Activated CD8-positive, alpha-beta memory T cell treated with anti-CD3 and anti-CD28 coated beads, Interleukin-2, amount 50 U/mL, for 24 hours (primary cell): ENCODE data around the gene TIAL1.
"Not testable (repeated sequence)": the region's sequence is repeated elsewhere in the genome, so short reads cannot be mapped to it uniquely, and the experiment has no call there.

ENCODE experiments used
- DNase-seq: peaks from one replicate; pipeline ENCODE4 v3.0.0-alpha.2; 2020; ENCODE audit errors: extremely low read depth

The TIAL1 gene

DNA sequence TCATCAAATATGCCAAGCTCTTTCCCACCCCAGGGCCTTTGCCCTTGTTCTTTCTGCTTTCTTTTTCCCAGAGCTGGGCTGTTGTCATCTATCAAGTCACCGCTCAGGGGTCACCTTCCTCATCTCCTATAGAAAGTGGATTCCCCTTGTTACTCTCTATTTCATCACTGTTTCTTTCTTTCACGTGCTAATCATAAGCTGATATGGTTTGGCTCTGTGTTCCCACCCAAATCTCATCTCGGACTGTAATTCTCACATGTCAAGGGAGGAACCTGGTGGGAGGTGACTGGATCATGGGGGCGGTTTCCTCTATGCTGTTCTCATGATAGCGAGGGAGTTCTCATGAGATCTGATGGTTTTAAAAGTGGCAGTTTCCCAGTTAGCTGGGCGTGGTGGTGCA, 17.0 kb upstream of the TIAL1 start:
- DNase-seq: no peak

DNA sequence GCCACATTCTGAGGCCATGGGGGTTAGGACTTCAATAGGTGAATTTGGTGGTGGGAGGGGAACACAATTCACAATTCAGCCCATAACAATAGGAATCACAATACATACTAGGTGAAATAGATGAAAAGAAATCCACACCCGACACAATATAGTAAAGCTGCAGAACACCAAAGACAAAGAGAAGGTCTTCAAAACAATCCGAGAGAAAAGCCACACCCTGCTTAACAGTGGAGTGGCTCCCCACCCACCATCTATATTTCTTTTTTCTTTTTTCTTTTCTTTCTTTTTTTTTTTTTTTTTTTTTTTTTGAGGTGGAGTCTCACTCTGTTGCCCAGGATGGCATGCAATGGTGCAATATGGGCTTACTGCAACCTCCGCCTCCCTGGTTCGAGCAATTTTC, 14.7 kb upstream of the TIAL1 start:
- no peak for DNase-seq

DNA sequence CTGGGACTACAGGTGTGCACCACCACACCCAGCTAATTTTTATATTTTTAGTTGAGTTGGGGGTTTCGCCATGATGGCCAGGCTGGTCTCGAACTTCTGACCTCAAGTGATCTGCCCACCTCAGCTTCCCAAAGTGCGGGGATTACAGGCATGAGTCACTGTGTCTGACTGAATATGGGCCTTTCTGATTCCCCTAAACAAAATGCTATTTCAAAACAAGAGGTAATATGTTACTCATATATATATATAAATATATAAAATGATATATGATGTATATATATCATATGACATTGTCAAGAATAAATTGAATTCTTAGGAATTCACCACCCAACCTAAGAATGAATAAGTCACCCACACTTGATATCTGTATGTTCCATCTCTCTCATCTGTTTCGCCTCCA, 12.8 kb upstream of the TIAL1 start:
- DNase-seq: no peak

DNA sequence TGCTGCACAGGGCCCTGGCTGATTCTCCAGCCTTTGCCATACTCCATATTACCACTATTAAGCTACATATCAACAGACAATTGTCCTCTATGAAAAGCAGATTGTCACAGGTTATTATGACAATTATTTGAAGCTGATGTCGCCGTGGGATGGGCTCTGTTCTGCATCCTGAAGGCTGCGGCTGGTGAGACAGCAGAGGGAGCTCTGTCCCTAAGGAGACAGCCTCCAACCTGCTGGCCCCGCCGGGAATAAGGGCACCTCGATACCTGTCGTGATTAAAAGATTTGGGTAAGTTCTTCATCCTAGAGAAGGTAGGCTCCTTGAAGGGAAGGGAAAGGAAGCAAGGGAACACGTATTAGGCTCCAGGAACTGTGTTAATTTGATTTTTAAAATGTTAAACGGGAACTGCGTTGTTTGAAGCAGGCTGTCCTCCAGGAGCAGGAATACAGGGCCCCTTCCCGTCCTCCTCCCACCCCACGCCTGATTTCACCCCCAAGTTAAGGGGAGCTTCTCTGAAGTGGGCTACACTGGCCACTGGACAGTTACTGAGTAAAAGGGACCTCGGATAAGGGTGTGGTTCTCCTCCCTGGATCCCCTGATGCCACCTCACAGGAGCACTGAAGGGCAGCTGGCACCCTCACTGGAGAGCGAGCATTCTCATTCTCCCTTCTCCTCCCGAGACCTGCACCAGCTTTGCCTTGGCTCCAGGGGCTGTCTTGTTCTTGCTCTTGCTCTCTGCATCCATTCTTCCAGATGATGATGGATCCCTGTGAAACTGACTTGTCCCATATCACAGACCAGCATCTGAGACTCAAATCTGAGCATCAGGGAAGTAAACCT, 11.8 kb upstream of the TIAL1 start:
- DNase-seq: no peak

DNA sequence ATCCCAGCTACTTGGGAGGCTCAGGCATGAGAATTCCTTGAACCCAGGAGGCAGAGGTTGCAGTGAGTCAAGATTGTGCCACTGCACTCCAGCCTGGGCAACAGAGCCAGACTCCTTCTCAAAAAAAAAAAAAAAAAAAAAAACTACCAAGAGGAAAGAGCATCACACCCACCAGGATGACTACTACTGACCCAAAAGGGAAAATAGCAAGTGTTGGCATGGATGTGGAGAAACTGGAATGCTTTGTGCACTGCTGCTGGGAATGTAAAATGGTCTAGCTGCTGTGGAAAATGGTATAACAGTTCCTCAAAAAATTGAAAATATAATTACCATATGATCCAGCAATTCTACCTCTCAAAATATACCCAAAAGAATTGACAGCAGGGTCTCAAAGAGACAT, 7.7 kb upstream of the TIAL1 start:
- no peak for DNase-seq

DNA sequence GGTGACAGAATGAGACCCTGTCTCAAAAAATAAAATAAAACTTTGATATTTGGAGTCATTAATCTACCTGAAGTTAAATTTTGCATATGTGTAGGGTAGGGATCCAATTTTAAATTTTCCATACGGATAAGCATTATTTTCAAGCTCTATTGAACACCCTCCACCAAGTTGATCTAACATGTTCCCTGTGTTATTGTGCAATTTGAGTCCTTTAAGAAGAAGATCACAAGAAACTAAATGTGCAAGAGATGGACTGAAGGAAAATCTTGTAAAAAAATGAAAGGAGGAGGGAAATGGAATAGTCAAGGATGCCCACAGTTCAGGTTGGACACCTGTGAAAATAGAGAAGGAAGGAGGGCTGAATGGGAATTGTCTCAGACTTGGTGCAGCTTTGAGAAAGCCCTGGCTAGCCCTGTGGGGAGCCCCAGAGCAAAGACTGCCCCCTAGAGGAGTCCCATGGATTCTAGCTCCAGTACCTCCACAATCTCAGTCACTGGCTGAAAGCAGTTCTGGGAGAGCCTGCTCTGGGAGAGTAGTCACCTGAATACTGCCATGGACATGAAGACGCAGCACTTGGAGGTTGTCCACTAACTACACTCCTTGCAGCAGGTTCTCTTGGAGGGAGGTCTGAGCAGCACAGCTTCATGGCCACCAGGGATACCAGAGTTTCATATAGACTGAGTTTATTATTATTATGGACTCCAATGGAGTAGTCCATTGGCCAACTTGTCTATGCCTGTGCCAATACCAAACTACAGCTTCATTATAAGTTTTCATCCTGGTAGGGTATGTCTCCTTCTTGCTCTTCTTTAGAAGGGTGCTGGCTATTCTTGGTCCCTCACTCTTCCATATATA, 5.7 kb upstream of the TIAL1 start:
- DNase-seq: no peak

DNA sequence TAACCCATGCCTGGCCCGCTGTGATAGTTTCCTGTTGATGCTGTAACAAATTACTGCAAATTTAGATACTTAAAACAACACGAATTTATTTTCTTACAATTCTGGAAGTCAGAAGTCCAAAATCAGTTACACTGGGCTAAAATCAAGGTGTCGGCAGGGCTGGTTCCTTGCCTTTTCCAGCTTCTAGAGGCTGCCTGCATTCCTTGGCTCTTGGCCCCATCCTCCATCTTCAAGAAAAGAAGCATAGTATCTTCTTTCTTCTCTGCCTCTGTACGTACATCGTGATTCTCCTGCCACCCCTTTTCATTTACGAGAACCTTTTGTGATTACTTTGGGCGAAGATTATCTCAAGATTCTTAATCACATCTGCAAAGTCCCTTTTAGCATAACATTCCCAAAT, 1.6 kb upstream of the TIAL1 start:
- DNase-seq: no peak

DNA sequence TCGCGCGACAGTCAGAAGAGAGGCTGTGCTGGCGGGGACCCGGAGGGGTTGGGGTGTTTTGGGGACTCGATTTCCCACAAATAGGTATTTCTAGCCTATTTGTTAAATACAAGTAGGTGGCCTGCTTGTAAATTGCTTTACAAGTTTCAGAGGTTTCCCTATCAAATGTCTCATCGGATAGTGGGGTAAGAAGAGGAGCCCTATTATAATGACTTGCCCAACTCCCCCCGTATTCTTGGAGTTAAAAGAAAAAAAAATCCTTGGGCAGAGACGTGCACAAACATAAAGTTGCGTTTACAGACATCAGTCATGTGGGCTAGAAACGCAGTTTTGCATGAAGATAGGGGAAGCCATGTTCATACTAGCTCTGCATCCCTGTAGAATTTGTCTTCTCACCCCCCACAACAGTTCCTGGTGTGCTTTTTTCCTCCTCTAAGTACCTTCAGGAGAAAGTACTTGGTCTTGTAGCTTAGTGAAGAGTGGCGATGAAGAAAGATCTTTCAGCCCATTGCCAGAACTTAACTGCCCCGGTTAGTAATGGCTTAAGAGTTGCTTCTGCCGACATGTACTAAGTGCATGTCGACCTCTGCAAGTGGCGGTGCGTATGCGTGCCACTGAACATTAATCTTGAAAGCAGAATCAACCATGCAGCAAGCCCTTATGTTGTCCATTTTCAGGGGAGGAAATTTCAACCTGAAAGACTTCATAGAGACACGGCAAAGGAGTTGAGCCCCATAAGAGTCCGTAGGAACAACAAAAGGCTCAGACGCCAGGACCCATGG, 832 bp upstream of the TIAL1 start:
- DNase-seq: no peak

DNA sequence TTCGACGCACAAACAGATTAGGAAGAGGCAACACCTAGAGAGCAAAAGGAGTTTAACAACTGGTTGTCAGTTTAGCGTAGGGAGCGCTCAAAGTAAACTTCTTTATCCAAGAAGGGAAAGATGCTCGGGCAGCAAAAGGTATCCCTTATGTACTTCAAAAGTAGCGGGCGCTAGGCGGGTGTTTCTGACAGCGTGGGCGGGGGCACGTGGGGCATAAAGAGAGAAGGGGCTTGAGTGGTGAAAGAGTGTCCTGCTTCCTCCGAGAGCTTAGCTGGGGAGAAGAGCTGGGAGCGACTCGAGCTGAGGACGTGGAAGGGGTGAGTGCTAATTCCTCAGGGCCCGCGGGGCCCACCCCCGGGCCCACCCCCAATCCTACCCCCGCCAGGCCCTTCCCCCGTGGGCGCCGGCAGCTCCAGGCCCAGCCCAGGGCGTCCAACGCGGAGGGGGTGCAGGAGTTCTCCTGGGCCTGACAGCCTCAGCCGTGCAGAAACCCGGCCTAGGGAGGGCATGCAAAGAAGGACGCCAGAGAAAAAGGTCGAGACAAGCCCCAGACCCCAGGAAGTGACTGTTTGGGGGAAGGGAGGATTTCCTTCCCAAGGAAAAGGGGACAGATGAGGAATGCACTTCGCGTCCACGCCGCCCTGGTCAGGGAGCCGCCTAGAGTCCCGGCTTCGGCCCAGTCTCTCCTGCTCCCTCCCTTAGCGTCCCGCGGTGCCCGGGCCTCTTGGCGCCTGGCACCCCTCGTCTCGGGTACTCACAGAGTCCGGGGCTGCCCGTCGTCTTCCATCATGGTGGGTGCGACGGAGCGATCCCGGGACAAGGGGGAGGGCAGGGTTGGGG, 868 bp downstream of the TIAL1 start:
- peak; percentile 37 for DNase-seq

DNA sequence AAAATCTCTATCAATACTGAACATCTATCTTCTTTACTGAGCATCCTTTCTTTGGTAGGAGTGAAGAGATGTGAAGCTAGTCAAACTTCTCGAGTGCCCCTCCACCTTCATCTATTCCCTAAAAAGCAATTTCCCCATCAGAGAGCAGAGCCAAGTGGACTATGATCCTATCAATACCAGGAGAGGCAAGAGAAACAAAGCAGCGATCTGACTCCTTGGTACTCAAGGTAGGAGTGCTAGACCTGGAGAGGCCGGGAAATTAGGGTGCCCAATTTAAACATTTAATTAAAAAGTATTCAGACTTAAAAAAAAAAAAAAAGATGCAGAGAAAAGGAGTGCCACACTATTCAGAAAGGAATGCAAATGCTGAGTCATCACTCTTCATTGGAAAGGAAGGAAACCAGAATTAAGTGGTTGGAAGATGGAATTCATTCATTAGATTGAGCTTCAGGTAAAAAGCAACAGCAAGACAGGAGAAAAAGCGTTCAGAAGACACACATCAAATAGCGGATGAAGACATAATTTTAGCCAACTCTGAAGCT, 1.6 kb downstream of the TIAL1 start:
- no peak for DNase-seq

DNA sequence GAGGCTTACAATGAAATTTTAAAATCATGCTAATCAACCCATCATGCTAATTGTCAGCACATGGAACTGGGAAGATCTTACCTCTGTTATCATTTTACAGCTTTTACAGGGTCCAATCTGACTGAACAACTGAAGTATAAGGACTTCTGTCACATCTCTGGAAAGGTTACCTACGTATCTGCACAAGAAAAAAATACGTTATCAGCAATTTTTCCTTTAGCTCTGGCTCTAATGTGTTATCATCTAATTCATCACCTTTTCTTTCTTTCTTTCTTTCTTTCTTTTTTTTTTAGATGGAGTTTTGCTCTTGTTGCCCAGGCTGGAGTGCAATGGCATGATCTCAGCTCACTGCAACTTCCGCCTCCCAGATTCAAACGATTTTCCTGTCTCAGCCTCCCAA, 8.7 kb downstream of the TIAL1 start:
- DNase-seq: no peak

DNA sequence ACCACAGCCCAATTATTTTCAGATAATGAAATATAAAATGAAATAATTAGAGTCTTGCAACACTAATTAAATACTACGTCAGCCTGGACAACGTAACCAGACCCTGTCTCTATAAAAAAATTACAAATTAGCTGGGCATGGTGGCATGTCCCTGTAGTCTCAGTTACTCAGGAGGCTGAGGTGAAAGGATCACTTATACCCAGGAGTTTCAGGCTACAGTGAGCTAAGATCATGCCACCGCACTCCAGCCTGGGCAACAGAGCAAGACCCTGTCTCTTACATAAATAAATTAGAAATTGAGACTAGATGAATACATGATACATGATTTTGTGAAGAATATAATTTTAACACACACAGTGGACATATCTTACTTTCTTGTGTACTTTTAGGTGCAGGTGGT, 18.4 kb downstream of the TIAL1 start:
- no peak for DNase-seq

DNA sequence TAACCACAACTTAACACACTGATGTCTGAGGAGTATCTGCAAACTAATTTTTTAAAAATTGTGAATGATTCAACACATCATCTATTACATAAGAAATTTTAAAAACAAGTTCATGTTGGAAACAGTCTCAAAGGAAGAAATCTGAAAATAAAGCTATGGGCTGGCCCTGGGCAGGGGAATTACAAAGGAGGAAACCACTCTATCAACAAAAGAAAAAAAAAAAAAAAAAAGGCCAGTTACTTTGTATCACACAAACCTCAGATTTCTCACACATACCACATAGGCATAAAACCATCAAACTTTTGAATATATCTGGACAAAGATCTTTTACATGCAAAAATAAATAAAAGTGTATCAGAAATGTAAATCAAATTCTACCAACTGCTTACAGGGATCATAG, 20.8 kb downstream of the TIAL1 start:
- no peak for DNase-seq

DNA sequence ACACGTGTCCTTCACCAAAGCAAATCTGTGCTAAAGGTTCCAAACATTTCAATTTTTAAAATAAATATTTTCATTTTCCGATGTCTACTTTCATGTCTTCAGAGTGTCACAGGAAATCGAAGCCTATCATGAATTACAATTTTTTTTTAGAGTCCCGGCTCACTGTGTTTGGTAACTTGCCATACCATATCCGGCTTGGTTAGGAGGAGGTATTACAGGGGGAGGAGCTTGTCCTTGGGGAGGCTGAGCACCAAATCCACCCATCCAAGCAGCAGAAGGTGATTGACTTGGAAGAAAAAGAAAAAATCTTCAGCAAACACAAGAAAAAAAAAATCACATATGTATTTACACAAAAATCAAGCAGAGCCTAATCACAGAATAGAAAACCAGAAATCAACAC, 21.3 kb downstream of the TIAL1 start:
- DNase-seq: no peak

DNA sequence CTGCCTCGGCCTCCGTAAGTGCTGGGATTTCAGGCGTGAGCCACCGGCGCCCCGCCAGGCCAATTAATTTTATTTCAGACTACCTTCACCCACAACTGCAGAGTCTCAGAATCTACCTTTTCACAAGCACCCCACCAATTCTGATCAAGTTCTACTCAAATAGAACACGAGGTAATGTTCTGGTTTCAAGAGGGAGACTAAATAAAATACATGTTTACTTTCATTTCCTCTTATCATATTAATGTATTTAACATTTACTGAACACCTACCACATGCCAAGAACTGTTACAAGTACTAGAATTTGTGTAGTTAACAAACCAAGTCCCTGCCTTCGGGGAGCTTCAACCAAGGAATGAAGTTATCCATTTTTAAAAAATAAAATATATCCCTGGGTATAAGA, 28.8 kb downstream of the TIAL1 start:
- no peak for DNase-seq

DNA sequence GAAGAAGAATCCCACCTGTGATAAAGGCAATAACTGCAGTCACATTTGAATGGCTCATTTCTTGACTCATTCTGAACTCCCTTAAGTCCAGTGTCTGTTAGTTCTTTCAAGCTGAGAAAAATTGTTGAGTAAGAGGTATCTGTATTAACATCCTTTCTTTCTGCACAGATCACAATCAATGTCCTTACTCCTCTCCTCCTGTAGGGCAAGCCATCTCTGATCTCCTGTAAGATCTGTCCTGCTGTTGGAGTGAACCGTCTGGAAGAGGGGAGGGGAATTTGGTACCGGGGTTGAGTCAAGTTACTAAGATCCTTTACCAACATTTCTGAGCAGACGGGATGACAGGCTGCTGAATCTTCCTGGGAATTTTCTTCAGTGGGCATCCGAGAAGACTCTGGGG, 34.7 kb downstream of the TIAL1 start:
- no peak for DNase-seq

DNA sequence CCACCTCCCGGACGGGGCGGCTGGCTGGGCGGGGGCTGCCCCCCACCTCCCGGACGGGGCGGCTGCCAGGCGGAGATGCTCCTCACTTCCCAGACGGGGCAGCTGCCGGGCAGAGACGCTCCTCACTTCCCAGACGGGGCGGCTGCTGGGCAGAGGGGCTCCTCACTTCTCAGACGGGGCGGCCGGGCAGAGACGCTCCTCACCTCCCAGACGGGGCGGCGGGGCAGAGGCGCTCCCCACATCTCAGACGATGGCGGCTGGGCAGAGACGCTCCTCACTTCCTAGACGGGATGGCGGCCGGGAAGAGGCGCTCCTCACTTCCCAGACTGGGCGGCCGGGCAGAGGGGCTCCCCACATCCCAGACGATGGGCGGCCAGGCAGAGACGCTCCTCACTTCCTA, 37.3 kb downstream of the TIAL1 start:
- not testable (repeated sequence) for DNase-seq

DNA sequence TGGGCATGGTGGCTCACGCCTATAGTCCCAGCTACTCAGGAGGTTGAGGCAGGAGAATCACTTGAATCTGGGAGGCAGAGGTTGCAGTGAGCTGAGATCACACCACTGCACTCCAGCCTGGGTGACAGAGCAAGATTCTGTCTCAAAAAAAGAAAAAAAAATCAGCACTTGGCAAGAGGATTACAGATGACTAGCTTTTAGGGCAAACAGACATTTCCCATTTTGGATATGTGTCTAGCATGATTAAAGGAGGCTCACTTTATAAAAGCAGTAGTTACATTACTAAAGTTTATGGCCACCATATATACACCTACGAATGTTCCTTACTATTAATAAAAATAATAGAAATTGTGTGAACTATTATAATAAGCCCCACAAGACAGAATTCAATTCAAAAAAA, 40.7 kb downstream of the TIAL1 start:
- not testable (repeated sequence) for DNase-seq

DNA sequence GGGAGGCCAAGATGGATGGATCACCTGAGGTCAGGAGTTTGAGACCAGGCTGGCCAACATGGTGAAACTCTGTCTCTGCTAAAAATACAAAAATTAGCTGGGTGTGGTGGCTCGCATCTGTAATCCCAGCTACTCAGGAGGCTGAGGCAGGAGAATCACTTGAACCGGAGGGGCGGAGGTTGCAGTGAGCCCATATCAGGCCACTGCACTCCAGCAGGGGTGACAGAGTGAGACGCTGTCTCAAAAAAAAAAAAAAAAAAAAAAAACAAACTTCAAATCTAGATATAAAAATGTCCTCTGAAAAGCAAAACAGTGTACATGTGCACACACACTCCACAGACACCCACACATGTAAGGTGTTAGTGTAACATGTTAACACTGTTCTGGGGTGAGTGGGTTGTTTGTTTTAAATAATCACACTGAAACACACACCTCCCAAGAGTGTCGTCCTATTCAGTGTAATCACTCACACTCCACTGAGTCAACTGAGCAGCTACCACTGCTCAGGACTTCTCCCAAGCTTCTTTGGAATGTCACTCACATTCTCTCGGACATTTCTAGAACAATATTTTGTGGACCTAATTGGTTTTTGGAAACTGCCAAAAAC, 41.5 kb downstream of the TIAL1 start:
- DNase-seq: no peak

DNA sequence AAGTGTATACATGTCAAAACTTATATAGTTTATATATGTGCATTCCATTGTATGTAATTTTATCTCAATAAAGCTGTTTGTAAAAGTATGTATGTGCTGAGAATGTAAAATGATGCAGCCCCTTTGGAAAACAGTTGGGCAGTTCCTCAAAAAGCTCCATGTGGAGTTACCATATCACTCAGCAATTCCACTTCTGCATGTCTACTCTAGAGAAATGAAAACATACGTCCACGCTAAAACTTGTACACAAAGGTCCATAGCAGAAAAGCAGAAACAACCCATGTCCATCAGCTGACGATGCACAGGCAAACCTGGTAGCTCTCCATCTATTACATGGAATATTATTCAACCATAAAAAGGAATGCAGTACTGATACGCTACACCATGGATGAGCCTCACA, 45.9 kb downstream of the TIAL1 start:
- DNase-seq: no peak
